SK-N-MC (cell line): ENCODE data around the gene PPAN.

ENCODE experiments used
- DNase-seq: peaks from one replicate; pipeline ENCODE4 v3.0.0-alpha.2; 2011; ENCODE audit warnings: low read depth, low spot score
- H3K27ac ChIP-seq: fragments of 200-600 bp; sonication (generic); 2 replicates; pipeline ENCODE4 v1.5.1; 2016; ENCODE audit warnings: mixed run types
- H3K36me3 ChIP-seq: fragments of 200-600 bp; sonication (generic); 2 replicates; pipeline ENCODE4 v1.6.1; 2017; ENCODE audit warnings: antibody characterized with exemption, low read length, mixed read lengths; ENCODE audit not compliant: insufficient read depth
- H3K4me3 ChIP-seq: fragments of 200-600 bp; sonication (generic); 2 replicates; pipeline ENCODE4 v1.5.1; 2016
- H3K9ac ChIP-seq: fragments of 200-600 bp; sonication (generic); 2 replicates; pipeline ENCODE4 v1.8.0; 2017; ENCODE audit warnings: mixed run types, mixed read lengths; ENCODE audit not compliant: insufficient read length
- H3K9me3 ChIP-seq: fragments of 200-600 bp; sonication (generic); 2 replicates; pipeline ENCODE4 v1.6.1; 2017; ENCODE audit warnings: low read depth, mild to moderate bottlenecking, antibody characterized with exemption, low read length, moderate library complexity, mixed read lengths
- EZH2 ChIP-seq: fragments of 200-600 bp; sonication (generic); IDR thresholded peaks from one replicate; pipeline ENCODE4 v1.6.1; 2017; ENCODE audit warnings: antibody characterized with exemption
- FOXP2 ChIP-seq: optimal IDR thresholded peaks from 2 replicates; pipeline ENCODE3; 2011; ENCODE audit warnings: mild to moderate bottlenecking, moderate library complexity; ENCODE audit not compliant: insufficient read depth; ENCODE audit errors: extremely low read length, control extremely low read depth
- POLR2AphosphoS5 ChIP-seq: IDR thresholded peaks from 2 replicates; pipeline ENCODE4 v1.6.1; 2012; ENCODE audit warnings: mild to moderate bottlenecking, low read depth, low read length, borderline replicate concordance

PPAN gene

GRCh38 chr19:10138879-10139795 is 33.0 kb downstream of the PPAN start:
- H3K27ac ChIP-seq: no peak overlapping the region
- no peak for DNase-seq
- H3K9ac ChIP-seq: no peak overlapping the region
- no peaks in the 10 kb centered on the region for H3K9me3 ChIP-seq
- no peak overlapping the region for H3K4me3 ChIP-seq
- H3K36me3 ChIP-seq: peaks cover 91% of the 10 kb centered on the region
- TF ChIP-seq FOXP2: no peak
- TF ChIP-seq POLR2AphosphoS5: no peak
- no peak for TF ChIP-seq EZH2

DNA sequence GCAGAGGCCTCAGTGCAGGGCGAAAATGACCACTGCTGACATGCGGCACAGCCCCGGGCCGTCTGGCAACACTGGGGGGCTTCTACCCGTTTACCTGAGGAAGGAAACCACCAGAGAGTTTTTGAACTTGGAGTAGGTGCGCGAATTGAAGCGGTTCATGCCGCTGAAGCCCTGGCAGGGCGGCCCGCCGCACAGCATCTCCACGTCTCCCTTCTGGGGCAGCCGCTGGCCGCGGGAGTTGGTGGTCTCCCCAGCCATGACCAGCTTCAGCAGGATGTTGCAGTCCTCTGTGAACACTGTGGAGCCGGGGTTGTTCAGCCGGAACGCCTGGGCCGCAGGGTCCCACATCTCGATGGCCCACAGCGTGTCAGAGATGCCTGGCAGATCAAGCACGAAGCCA is 33.8 kb downstream of the PPAN start:
- no peak overlapping the region for H3K9ac ChIP-seq
- H3K27ac ChIP-seq: no peak overlapping the region
- peaks cover 95% of the 10 kb centered on the region for H3K36me3 ChIP-seq
- H3K9me3 ChIP-seq: no peaks in the 10 kb centered on the region
- no peak for TF ChIP-seq FOXP2
- no peak for TF ChIP-seq EZH2
- no peak for TF ChIP-seq POLR2AphosphoS5
- no peak overlapping the region for H3K4me3 ChIP-seq
- DNase-seq: no peak

DNA sequence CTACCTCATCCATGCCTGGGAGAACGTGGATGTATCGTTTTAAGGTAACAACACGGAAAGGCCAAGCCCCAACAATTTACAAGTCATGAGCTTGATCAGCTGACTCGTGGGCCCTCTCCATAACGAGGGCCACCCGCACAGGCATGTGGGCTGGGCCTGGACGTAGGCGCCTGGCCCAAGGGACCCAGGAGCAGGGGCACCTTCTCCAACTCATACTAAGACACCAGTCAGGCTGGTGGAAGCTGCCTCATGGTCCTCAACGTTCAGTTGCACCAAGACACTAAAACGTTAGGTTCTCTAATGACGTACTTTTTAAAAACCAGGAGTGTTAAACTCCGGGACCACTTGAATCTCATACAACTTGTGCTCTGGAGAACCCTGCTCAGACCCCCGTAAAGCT is 35.3 kb downstream of the PPAN start:
- DNase-seq: no peak
- H3K9ac ChIP-seq: no peak overlapping the region
- TF ChIP-seq POLR2AphosphoS5 (no peak), EZH2 (no peak), FOXP2 (no peak)
- H3K27ac ChIP-seq: no peak overlapping the region
- peaks cover 98% of the 10 kb centered on the region for H3K36me3 ChIP-seq
- H3K9me3 ChIP-seq: no peaks in the 10 kb centered on the region
- H3K4me3 ChIP-seq: no peak overlapping the region

DNA sequence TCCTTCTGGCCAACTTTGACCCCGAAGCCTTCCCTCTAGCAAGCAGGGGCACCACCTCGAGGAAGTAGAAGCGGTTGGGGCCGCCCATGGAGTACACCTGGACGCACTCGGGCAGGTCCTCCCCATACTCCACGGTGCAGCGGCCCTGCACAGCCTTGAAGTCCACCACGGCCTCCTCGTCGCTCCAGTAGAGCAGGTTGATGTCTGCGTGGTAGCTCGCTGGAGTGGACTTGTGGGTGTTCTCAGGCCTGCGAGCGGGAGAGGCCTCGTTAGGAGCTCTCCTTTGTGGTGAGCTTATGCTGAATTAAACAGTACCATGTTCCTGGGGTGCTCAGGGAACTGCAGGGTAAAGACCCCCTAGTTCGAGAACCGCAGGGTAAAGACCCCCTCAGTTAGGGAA is 35.8 kb downstream of the PPAN start:
- no peak overlapping the region for H3K27ac ChIP-seq
- peaks cover 100% of the 10 kb centered on the region for H3K36me3 ChIP-seq
- H3K9ac ChIP-seq: no peak overlapping the region
- no peak overlapping the region for H3K4me3 ChIP-seq
- no peaks in the 10 kb centered on the region for H3K9me3 ChIP-seq
- TF ChIP-seq EZH2: no peak
- no peak for TF ChIP-seq FOXP2
- TF ChIP-seq POLR2AphosphoS5: no peak
- no peak for DNase-seq

DNA sequence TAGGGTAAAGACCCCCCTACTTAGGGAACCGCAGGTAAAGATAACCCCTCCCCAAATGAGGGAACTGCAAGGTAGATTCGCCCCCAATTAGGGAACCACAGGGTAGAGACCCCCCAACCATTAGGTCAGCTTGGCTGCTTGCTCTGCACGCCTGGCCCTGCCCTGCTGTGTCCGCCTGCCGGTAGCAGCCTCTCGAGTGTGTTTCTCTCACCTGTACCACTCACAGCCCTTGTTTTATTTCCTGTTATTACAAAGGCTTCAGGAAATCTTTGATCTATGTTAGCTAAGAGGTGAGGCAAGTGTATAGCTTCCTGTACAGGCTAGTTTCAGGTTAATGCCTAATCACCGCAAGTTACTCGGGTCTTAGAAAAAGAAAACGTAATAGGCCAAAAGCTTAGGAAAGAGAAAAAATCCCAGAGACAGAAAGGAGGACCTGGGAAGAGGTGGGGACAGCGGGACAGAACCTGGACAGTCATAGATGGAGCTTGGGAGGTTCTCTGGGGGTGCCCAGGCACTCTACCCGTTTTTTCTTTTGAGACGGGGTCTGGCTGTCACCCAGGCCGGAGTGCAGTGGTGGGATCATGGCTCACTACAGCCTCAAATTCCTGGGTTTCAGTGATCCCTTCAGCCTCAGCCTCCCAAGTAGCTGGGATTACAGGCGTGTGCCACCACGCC is 36.7 kb downstream of the PPAN start:
- Histone ChIP-seq H3K9ac (no peak overlapping the region), H3K27ac (no peak overlapping the region), H3K9me3 (no peaks in the 10 kb centered on the region), H3K4me3 (no peak overlapping the region), H3K36me3 (peaks cover 98% of the 10 kb centered on the region)
- TF ChIP-seq FOXP2: no peak
- TF ChIP-seq EZH2: no peak
- no peak for TF ChIP-seq POLR2AphosphoS5
- DNase-seq: no peak

- DNase-seq: no peak
- Histone ChIP-seq H3K9me3 (no peaks in the 10 kb centered on the region), H3K4me3 (no peak overlapping the region), H3K27ac (no peak overlapping the region), H3K9ac (no peak overlapping the region), H3K36me3 (peaks cover 95% of the 10 kb centered on the region)
- TF ChIP-seq POLR2AphosphoS5: no peak
- no peak for TF ChIP-seq FOXP2
Measured at GRCh38 chr19:10143681-10144080, 37.5 kb downstream of the PPAN start.

GRCh38 chr19:10144361-10144760 is 38.2 kb downstream of the PPAN start:
- Histone ChIP-seq H3K27ac (no peak overlapping the region), H3K9me3 (no peaks in the 10 kb centered on the region), H3K4me3 (no peak overlapping the region), H3K36me3 (peaks cover 94% of the 10 kb centered on the region), H3K9ac (no peak overlapping the region)
- DNase-seq: no peak
- TF ChIP-seq POLR2AphosphoS5 (no peak), EZH2 (no peak), FOXP2 (no peak)

DNA sequence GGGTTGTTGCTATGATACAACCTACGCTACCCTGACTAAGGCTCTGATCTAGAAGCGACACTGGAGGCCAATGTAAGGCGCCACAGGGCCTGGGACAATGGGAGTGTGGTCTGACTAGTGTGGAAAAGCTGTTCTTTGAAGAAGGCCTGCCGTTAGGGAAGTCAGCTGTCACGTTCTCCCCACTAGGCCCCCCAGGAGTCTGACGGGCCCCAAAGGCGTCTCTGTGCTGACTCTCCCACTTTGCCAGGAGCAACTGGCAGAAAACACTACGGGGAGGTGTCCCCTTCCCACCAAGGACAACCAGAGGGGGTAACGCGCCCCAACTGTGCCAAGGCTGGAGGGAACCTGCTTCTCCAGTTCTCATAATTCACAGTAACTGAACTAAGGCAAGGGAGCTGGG is 38.9 kb downstream of the PPAN start:
- Histone ChIP-seq H3K9me3 (no peaks in the 10 kb centered on the region), H3K9ac (no peak overlapping the region), H3K4me3 (no peak overlapping the region), H3K36me3 (peaks cover 94% of the 10 kb centered on the region), H3K27ac (no peak overlapping the region)
- DNase-seq: no peak
- TF ChIP-seq FOXP2 (no peak), EZH2 (no peak), POLR2AphosphoS5 (no peak)
